Measurements from ENCODE around the gene MAEL.

Gene MAEL

GRCh38 chr1:166977951-166978350, 11.1 kb upstream of the MAEL start:
- Histone ChIP-seq H3K4me2 (no peak overlapping the region), H4K20me1 (no peaks in the 10 kb centered on the region), H3K9me3 (no peaks in the 10 kb centered on the region), H3K4me3 (no peak overlapping the region), H3K36me3 (no peaks in the 10 kb centered on the region), H3K4me1 (peaks cover 17% of the 10 kb centered on the region), H3K27ac (no peak overlapping the region), H3K9ac (no peak overlapping the region), H3K27me3 (peaks cover 9% of the 10 kb centered on the region)
- no peak for TF ChIP-seq Cebpa-rat (IDR thresholded peaks at IDR 0.05)

DNA sequence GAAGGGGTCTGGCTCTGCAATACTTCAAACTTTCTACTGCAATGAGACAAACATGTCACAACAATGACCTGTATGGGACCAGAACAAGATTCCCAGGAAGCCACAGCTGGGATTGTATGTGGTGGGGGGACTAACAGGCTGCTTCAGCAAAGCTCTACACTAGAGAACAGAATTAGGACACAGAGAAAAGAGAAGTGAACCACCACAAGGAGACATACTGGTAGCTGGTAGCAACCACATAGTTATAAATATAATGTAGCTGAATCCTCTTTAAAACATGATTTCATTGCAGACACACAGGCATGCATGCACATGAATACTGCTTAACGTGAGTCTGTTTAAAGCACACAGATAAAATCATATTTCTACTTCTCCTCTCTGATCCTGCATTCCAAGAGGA, 10.3 kb upstream of the MAEL start:
- H3K36me3 ChIP-seq, result no peaks in the 10 kb centered on the region
- H3K4me3 ChIP-seq, result no peak overlapping the region
- H3K27ac ChIP-seq, result no peak overlapping the region
- H3K4me2 ChIP-seq, result no peak overlapping the region
- H3K4me1 ChIP-seq, result peaks cover 17% of the 10 kb centered on the region
- peaks cover 9% of the 10 kb centered on the region for H3K27me3 ChIP-seq
- no peak overlapping the region for H3K9ac ChIP-seq
- TF ChIP-seq Cebpa-rat (IDR thresholded peaks at IDR 0.05), result no peak
- no peaks in the 10 kb centered on the region for H4K20me1 ChIP-seq
- no peaks in the 10 kb centered on the region for H3K9me3 ChIP-seq

DNA sequence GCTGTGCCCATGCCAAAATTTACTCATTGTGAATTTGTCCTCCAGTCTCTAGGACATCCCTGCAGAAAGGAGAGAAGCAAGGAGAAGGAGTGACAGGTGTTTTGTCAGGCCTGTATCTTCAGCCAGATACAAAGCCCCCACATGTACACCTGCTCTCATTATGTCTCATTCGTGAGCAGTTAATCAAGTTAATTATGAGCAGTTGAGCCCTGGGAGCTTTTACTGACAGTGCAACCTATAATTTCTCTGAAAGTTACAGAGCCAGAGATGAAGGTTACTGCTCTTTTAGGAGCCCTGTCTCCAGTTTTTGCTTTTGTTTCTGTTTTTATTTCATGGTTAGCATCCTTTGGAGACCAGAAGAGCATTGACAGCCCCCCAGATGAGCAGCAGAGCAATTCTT, 8.7 kb upstream of the MAEL start:
- H3K4me3 ChIP-seq, result no peak overlapping the region
- no peak for TF ChIP-seq Cebpa-rat (IDR thresholded peaks at IDR 0.05)
- no peak overlapping the region for H3K4me2 ChIP-seq
- H3K9me3 ChIP-seq, result no peaks in the 10 kb centered on the region
- H3K9ac ChIP-seq, result no peak overlapping the region
- H3K36me3 ChIP-seq, result no peaks in the 10 kb centered on the region
- 0 out of 2 replicates have a peak, but pooled peaks cover 5% of the 10 kb centered on the region for H3K4me1 ChIP-seq
- no peak overlapping the region for H3K27ac ChIP-seq
- no peaks in the 10 kb centered on the region for H4K20me1 ChIP-seq
- H3K27me3 ChIP-seq, result no peaks in the 10 kb centered on the region

DNA sequence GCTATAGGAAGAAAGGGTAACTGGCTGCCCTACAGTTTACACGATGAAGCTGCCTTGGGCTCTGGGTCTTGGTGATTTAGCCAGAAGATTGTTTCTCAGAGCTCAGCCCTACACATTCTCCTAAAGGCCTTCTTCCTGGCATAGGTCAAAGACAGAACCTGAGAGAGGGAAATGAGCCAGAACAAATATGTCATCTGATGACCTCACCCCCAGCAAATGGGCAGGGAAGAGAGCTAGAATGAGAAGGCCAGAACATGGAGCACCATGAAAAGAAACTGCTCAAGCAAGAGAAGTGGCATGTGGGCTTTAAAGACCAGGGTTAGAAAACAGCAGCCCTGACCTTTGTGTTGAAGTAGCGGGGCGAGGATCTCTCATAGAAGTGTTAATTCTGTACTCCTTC, 8.3 kb upstream of the MAEL start:
- Histone ChIP-seq H3K9ac (no peak overlapping the region), H3K4me2 (no peak overlapping the region), H3K9me3 (no peaks in the 10 kb centered on the region), H3K27me3 (no peaks in the 10 kb centered on the region), H4K20me1 (no peaks in the 10 kb centered on the region), H3K4me3 (no peak overlapping the region), H3K27ac (no peak overlapping the region), H3K4me1 (0 out of 2 replicates have a peak, but pooled peaks cover 5% of the 10 kb centered on the region), H3K36me3 (no peaks in the 10 kb centered on the region)
- TF ChIP-seq Cebpa-rat (IDR thresholded peaks at IDR 0.05), result no peak

DNA sequence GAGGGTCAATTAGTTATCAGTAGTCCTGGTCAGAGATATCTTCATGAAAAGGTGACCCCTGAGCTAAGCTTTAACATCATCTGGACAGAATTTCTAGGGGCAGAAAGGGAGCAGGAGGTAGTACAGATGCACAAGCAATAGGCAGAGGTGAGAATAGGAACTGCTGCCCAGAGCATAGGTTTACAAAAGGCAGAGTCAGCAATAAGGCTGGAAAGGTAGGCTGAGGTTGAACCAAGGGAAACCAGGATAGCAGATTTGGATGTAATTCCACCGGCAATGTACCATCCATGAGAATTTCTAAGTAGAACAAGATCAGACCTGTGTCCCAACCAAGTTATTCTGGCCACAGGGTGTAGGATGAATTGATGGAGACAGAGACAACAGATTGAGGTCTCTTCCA, 7.5 kb upstream of the MAEL start:
- Histone ChIP-seq H3K4me2 (no peak overlapping the region), H3K4me3 (no peak overlapping the region), H3K9me3 (no peaks in the 10 kb centered on the region), H3K27me3 (no peaks in the 10 kb centered on the region), H3K36me3 (no peaks in the 10 kb centered on the region), H3K9ac (no peak overlapping the region), H3K27ac (no peak overlapping the region), H3K4me1 (no peaks in the 10 kb centered on the region), H4K20me1 (no peaks in the 10 kb centered on the region)
- TF ChIP-seq Cebpa-rat (IDR thresholded peaks at IDR 0.05), result no peak

- H3K36me3 ChIP-seq, result no peaks in the 10 kb centered on the region
- H3K9me3 ChIP-seq, result peaks cover 8% of the 10 kb centered on the region; the same call in 1 of the 2 replicates
- H3K4me3 ChIP-seq, result no peak overlapping the region
- no peak overlapping the region for H3K27ac ChIP-seq
- no peaks in the 10 kb centered on the region for H3K4me1 ChIP-seq
- H4K20me1 ChIP-seq, result no peaks in the 10 kb centered on the region
- H3K27me3 ChIP-seq, result no peaks in the 10 kb centered on the region
- H3K4me2 ChIP-seq, result no peak overlapping the region
- H3K9ac ChIP-seq, result no peak overlapping the region
- no peak for TF ChIP-seq Cebpa-rat (IDR thresholded peaks at IDR 0.05)
Measured at GRCh38 chr1:166999075-166999474, 10.0 kb downstream of the MAEL start.

DNA sequence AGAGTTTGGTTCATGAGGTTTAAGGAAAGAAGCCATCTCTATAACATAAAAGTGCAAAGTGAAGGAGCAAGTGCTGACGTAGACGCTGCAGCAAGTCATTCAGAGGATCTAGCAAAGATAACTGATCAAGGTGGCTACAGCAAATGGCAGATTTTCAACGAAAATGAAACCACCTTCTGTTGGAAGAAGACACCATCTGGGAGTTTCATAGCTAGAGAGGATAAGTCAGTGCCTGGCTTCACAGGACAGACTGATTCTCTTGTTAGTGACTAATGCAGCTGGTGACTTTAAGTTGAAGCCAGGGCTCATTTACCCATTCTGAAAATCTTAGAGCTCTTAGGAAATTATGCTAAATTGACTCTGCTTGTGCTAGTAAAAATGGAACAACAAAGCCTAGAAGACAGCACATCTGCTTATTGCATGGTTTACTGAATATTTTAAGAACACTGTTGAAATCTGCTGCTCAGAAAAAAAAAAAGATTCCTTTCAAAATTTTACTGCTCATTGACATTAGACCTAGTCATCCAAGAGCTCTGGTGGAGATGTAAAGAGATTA, 10.5 kb downstream of the MAEL start:
- Histone ChIP-seq H3K9me3 (peaks cover 8% of the 10 kb centered on the region; the same call in 1 of the 2 replicates), H3K9ac (no peak overlapping the region), H3K4me1 (no peaks in the 10 kb centered on the region), H4K20me1 (no peaks in the 10 kb centered on the region), H3K4me2 (no peak overlapping the region), H3K4me3 (no peak overlapping the region), H3K27me3 (no peaks in the 10 kb centered on the region), H3K36me3 (no peaks in the 10 kb centered on the region), H3K27ac (no peak overlapping the region)
- no peak for TF ChIP-seq Cebpa-rat (IDR thresholded peaks at IDR 0.05)

DNA sequence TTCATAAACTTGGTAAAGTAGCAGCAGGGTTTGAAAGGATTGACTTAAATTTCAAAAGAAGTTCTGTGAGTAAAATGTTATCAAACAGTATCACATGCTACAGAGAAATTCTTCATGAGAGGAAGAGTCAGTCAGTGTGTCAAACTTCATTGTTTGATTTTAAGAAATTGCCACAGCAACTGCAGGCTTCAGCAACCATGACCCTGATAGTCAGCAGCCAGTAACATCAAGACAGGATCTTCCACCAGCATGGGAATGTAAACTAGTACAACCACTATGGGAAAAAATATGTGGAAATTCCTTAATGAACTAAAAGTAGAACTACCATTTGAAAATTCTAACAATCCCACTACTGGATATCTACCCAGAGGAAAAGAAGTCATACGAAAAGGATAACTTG, 11.5 kb downstream of the MAEL start:
- H4K20me1 ChIP-seq, result no peaks in the 10 kb centered on the region
- H3K9me3 ChIP-seq, result peaks cover 8% of the 10 kb centered on the region; the same call in 1 of the 2 replicates
- no peaks in the 10 kb centered on the region for H3K27me3 ChIP-seq
- no peaks in the 10 kb centered on the region for H3K4me1 ChIP-seq
- H3K36me3 ChIP-seq, result no peaks in the 10 kb centered on the region
- TF ChIP-seq Cebpa-rat (IDR thresholded peaks at IDR 0.05), result no peak
- no peak overlapping the region for H3K27ac ChIP-seq
- H3K9ac ChIP-seq, result no peak overlapping the region
- no peak overlapping the region for H3K4me2 ChIP-seq
- no peak overlapping the region for H3K4me3 ChIP-seq

GRCh38 chr1:167002354-167002753, 13.3 kb downstream of the MAEL start:
- TF ChIP-seq Cebpa-rat (IDR thresholded peaks at IDR 0.05), result no peak
- no peak overlapping the region for H3K4me2 ChIP-seq
- peaks cover 8% of the 10 kb centered on the region; the same call in 1 of the 2 replicates for H3K9me3 ChIP-seq
- no peaks in the 10 kb centered on the region for H4K20me1 ChIP-seq
- H3K36me3 ChIP-seq, result no peaks in the 10 kb centered on the region
- H3K27ac ChIP-seq, result no peak overlapping the region
- H3K9ac ChIP-seq, result no peak overlapping the region
- no peaks in the 10 kb centered on the region for H3K27me3 ChIP-seq
- H3K4me3 ChIP-seq, result no peak overlapping the region
- no peaks in the 10 kb centered on the region for H3K4me1 ChIP-seq

DNA sequence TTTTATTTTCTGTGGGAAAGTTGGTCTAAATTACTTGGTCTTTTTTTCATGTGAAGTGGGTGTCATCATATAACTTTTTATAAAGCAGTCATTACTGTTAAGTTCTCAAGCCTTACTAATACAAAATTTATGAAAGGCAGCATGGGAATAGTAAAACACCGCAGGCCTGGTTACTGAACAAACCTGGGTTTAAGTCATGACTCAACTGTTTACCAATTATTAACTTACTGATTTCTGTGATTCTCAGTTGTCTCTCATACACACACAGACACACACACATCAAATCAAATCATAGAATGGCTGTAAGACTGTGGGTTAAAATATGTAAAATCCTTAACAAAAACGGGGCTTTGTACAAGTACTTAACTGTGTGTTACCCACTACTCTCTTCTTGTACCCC, 14.6 kb downstream of the MAEL start:
- H4K20me1 ChIP-seq, result no peaks in the 10 kb centered on the region
- no peaks in the 10 kb centered on the region for H3K4me1 ChIP-seq
- no peak for TF ChIP-seq Cebpa-rat (IDR thresholded peaks at IDR 0.05)
- no peak overlapping the region for H3K27ac ChIP-seq
- H3K4me2 ChIP-seq, result no peak overlapping the region
- H3K27me3 ChIP-seq, result no peaks in the 10 kb centered on the region
- H3K36me3 ChIP-seq, result no peaks in the 10 kb centered on the region
- no peak overlapping the region for H3K9ac ChIP-seq
- H3K4me3 ChIP-seq, result no peak overlapping the region
- H3K9me3 ChIP-seq, result peaks cover 8% of the 10 kb centered on the region; the same call in 1 of the 2 replicates
